HT-29 (cell line): ENCODE results near the gene ELMOD1. TPM values are rescaled to one million over a fixed set of nuclear protein-coding genes. Genes with fewer than 3 reads are reported as not detected.
"Not testable (repeated sequence)": the region's sequence is repeated elsewhere in the genome, so short reads cannot be mapped to it uniquely, and the experiment has no call there.

ENCODE experiments used
- DNase-seq: peaks from one replicate; pipeline ENCODE4 v3.0.0-alpha.2; 2015; ENCODE audit warnings: low spot score
- total RNA-seq: library from RNA; depleted of rRNA; stranded (reverse); fragments of >200 nt; shearing (Covaris generic); gene quantifications from 2 replicates; pipeline ENCODE4 v1.2.3, GENCODE V29; 2014; rRNA removed

The ELMOD1 gene
- total RNA-seq, result not detected in 2 replicates

GRCh38 chr11:107590460-107591377 is at the start of gene ELMOD1:
Gene ELMOD1, plus strand, starts transcription at chr11:107591147. Its CDS starts 27,043 bp downstream, at chr11:107618190.
- DNase-seq, result no peak

- DNase-seq, result no peak
Measured at GRCh38 chr11:107545101-107545514, 45.8 kb upstream of the ELMOD1 start.

DNA sequence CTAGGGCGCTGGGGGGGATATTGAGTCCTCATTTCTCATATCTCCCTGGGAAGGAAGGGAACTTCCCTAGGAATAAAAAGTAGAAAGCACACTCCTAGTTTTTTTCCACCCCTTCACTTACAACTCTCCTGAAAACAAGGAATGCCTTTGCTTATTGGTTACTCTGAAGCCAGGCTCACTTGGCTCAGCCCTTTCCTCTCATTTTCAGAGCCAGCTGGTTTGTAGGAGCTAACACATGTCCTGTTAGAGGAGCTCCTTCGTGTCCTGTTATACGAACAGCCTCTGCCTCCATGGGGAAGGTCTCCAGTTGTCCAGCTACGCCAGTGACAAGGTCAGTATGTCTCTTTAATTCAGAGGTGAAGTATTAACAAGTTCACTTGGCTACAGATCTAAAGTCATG is 43.0 kb upstream of the ELMOD1 start:
- no peak for DNase-seq

DNA sequence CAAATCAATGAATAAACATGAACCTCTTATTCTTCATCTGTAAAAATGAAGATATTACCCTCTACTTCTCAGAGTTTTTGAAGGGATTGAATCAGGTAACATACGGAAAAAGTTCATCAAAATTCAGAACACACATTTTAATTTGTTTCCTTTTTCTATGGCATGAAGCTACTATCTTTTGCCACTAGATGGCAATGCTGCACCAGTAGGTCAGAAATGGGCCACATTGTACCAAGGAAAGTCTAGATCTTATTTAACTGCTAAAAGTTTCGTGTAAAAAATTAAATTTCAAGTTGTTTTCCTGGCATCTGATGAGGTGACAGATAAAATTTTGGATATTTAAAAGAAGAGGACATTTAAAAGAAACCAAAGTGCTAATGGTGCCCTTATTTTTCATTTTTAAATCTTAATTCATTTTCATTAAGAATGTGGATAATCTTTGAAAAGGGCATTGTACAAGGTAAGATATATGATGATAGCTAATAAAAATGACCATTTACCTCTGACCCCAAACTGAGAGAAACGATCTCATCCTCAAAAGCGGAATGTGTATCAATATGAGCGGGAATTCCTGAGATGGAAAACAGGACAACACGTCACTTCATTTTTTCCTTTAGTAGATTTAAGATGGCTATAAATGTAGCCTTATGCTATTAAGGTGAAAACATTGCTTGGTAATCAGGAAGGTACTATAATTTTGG is 41.5 kb upstream of the ELMOD1 start:
- peak; percentile 58 for DNase-seq

DNA sequence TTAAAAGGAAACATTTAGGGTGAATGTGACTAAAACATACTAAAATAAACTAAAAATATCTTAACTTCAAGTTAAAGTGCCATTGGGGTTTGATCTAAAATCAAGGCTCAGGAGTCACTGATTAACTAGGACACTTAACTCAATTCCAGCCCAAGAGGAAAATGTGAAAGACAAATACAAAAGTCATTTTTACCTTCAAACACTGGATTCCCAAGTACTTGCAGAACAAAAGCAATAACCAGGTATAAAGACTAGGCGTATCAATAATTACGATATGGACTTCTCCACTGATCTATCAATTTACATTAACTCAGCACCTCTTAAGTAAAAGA is 41.0 kb upstream of the ELMOD1 start:
- no peak for DNase-seq

- DNase-seq, result no peak
Measured at GRCh38 chr11:107550304-107550703, 40.6 kb upstream of the ELMOD1 start.

- DNase-seq, result no peak
Measured at GRCh38 chr11:107561688-107562087, 29.3 kb upstream of the ELMOD1 start.

DNA sequence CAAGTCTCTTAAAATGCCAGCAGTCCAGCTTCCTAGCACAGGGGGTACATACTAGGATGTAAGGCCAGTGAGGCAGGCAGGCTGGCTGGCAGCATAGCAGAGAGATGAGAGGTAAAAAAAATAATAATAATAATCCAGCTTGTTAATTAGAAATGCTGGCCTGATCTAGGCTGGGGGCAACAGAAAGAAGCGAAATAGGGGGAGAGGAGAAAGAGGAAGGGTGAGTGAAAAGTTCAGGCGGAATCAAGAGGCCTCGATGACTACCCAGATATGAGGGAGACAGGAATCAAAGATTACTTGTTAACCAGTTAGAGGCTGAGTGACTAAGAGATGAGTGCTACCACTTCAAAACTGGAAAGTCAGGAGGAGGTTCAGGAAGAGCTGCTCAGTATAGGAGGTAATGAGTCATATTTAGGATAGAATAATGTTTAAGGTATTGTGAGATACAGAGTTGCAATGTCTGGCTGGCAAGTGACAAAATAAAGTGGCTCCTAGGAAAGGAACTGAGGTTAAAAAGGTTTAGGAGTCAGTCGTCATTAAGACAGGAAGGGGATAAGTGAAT is 28.2 kb upstream of the ELMOD1 start:
- peak; percentile 22 for DNase-seq

DNA sequence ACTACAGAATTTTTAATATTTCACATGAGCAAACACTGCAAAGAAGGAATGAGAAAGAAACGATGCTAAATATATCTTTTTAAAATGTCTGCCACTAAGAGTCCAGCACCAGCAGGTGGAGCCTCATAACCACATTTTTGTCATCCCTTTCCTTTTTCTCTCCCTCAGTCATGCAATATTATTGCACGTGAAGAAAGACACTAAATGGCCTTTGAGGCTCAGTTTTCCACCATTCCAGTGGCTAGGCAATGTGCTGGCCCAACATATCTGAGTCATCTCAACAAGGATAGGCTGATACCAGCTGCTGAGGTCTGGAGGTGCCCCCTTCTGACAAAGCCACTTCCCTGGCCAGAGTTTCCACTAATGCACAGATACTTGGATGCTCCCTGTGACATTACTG is 27.2 kb upstream of the ELMOD1 start:
- DNase-seq, result peak; percentile 56

DNA sequence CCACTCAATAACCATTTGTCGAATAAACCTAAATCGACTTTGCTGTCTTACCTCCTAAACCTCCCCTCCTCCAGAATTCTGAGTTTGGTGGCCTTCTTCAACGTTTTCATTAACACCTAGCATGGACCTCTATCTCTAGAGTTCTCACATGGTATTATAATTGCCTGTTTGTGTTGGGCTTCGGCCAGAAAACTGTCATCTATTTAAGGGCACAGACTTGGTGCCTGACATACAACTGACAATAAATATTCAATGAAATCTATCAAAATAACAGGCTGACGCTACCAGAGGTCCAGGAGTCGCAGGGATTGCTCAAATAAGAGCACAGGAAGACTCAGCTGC is 26.1 kb upstream of the ELMOD1 start:
- peak; percentile 57 for DNase-seq

- peak; percentile 77 for DNase-seq
Measured at GRCh38 chr11:107565219-107565937, 25.6 kb upstream of the ELMOD1 start, which contains the start of gene ALKBH8. Gene ALKBH8, minus strand, starts transcription at chr11:107565735. Its CDS starts 4,842 bp downstream, at chr11:107560893.

- DNase-seq, result not testable (repeated sequence)
Measured at GRCh38 chr11:107565955-107566501, 24.9 kb upstream of the ELMOD1 start.

DNA sequence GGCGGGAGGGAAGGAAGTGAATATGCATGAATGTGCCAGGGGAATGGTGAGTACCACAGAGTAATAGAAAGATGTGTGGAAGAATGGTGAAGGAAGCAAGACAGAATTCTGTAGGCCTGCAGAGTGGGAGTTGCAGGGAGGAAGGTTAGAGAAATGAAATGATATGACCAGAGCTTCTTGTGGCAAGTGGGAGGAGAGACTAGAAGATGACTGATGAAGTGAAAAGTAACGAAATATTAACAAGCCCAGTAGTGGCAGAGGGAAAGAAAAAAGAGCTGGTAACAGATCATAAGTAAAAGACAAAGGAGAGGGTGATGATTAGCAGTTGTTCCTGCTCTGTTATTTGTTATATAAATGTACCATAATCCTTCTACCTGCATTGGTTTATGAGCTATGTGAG is 24.4 kb upstream of the ELMOD1 start:
- DNase-seq, result no peak

DNA sequence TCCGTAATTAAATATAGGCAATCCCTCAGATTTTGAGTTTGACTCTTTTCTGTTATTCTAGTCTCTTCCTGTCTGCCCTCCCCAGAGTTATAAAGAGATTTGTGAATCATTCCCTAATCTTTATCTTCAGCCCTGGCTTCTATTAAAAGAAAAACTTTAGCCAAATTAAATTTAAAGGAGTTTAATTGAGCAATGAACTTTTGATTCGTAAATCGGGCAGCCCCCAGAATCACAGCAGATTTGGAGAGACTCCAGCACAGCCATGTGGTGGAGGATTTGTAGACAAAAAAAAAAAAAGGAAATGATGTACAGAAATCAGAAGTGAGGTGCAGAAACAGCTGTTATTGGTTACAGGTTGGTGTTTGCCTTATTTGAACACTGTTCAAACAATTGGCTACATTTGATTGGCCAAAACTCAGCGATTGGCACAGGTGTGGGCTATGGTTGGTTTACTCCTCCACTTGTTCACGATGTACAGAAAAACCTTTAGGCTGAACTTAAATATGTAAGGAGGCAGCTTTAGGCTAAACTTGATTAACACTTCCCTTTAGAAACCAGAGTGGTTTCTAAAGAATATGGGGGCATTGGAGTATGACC is 23.1 kb upstream of the ELMOD1 start:
- no peak for DNase-seq

- no peak for DNase-seq
Measured at GRCh38 chr11:107570015-107570414, 20.9 kb upstream of the ELMOD1 start.

DNA sequence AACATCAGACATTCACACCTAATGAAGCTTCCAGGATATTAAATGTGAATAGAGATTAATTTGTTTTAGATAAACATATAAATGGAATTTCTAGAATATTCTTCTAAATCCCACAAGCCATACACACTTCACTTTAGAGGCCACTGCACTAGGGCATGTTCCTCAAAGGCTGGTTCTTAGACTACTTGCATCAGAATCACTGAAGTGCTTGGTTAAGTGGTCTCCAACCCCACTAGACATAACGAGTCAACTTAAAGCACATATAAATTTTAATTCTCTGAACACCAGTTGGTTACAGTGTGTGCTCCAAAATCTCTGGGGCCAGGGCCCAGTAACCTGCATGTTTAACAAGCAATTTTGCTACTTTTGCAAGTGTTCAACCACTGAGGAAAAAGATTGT is 17.5 kb upstream of the ELMOD1 start:
- no peak for DNase-seq

DNA sequence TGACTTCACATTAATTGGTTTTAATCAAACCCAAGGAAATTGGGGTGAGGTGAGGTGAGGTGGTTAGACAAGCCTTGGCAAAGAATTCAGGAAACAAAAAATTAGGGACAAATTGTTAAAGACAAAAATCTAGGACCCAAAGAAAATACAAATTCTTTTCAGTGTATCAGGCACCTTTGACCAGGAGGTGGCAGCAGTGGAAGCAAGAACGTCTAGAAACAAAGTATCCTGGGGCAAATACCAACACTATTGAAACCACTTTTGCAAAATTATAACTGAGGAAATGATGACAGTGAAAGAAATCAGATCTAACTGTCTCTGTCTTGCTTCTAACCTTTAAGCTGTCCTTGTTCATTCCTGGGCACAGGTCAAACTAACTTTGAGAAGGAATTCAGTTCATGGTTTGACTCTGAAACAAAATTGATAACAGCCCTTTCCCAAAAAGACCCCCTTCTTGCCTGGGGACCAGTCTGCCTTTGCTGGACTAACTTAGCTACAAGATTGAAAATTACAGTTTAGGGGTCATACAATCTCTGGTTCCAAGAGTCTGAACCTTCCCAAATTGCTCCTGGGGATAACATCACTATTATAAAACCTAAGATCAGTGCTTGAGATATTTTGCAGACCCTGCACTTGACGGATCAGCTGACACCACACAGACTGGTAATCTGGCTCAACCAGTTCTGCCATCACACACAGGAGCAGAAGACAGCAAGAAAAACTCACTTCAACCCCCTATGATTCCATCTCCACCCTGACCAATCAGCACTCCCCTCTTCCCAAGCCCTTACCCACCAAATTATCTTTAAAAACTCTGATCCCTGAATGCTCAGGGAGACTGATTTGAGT is 14.2 kb upstream of the ELMOD1 start:
- peak; percentile 64 for DNase-seq

DNA sequence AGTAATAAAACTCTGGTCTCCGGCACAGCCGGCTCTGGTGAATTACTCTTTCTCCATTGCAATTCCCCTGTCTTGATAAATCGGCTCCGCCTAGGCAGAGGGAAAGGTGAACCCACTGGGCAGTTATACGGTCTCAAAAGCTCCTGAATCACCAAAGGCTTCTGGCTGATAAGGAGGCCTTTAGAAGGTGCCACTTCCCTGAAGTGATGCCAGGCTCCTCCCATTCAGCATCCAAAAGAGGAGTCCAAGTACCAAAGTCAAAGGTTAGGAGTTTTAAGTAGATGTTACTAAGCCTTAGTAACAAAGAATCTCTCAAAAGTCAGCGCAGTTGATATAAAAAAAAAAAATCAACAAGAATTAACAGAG is 13.6 kb upstream of the ELMOD1 start:
- no peak for DNase-seq

- DNase-seq, result not testable (repeated sequence)
Measured at GRCh38 chr11:107579169-107579568, 11.8 kb upstream of the ELMOD1 start.

DNA sequence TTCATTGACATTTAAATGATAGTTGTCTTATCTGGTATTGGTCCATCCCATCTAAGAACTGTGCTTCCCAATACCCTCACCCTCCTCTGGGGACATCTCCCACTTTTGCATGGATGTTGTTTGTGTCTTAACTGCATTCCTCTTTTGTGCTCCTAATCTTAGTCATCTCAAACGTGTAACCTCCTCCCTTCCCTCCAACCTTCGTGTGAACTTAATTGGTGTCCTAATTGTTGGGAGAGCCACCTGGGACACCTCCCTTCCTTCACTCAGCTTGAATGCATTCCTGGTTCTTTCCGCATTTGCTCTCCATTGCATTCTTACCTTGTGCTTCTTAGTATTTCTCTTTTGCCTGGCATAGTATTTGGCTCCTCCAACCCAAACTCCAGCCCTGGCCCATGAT is 9.8 kb upstream of the ELMOD1 start:
- no peak for DNase-seq
